ENCODE measurements around the gene HBS1L.

DNA sequence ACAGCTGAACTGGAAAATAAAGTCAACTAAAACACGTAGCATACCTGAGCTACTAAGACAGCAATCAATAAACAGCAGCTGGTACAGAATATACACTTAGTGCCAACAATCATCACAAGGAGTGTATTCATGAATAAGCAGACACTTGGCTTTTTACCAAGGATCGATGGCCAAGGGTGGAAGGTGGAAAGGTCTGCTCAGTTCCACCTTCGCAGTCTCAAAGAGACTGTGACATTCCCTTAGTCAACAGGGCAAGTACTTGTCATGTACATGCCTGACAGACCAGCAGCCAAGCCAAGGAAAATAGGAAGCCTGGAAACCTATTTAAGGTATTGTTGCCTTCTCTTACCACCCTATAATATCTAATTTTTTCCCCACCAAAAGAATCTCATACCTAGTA lies 21.4 kb downstream of the HBS1L start:
- TF ChIP-seq, protein P1, sequence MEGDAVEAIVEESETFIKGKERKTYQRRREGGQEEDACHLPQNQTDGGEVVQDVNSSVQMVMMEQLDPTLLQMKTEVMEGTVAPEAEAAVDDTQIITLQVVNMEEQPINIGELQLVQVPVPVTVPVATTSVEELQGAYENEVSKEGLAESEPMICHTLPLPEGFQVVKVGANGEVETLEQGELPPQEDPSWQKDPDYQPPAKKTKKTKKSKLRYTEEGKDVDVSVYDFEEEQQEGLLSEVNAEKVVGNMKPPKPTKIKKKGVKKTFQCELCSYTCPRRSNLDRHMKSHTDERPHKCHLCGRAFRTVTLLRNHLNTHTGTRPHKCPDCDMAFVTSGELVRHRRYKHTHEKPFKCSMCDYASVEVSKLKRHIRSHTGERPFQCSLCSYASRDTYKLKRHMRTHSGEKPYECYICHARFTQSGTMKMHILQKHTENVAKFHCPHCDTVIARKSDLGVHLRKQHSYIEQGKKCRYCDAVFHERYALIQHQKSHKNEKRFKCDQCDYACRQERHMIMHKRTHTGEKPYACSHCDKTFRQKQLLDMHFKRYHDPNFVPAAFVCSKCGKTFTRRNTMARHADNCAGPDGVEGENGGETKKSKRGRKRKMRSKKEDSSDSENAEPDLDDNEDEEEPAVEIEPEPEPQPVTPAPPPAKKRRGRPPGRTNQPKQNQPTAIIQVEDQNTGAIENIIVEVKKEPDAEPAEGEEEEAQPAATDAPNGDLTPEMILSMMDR (IDR thresholded peaks at IDR 0.05), result no peak
- TF ChIP-seq POLR2A (IDR thresholded peaks at IDR 0.05), result no peak
